Measurements from ENCODE around the gene ELL2. TPM values are rescaled to one million over a fixed set of nuclear protein-coding genes. Genes with fewer than 3 reads are reported as not detected.

The ELL2 gene
- polyA plus RNA-seq, 1 experiment = 58.9 TPM

DNA sequence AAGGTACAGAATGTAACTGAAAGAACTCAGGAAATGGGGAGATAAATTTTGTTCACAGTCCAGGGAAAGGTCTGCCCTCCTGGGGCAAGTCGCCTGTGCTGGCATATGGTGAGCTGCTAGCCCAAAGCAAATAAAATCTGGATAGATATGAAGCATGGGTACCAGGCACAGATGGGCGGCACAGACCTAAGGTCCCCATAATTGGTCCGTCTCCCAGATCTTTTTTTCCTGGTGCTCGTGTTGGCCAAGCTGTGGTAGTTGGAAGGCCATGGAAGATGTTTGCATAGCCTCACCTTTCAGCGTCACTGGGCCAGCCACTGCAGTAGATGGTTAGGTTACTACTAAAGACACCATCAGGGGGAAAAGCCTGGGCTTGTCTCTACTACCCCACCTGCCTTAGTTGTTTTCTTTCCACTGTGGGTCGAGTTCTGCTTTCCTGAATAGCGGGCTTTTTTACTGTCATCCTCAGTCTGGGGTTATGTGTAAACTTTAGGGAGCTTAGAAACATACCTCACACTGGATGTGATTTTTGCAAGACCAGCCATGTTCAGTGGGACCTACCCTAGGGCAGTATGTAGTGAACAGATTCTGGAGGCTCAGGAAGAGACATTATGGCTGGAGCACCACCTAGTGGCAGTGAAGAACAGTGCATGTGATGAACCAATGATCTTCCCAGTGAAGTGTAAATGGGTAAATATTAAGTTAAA, 114.9 kb downstream of the ELL2 start:
- POLR2A ChIA-PET = no interaction called here
- H3K36me3 ChIP-seq (ENCODE audit: control insufficient read depth, insufficient read depth, low read length) = no peaks in the 10 kb centered on the region
- H3K4me3 ChIP-seq (ENCODE audit: low read depth, low read length) = no peak overlapping the region
- no peaks in the 10 kb centered on the region for H3K27me3 ChIP-seq (ENCODE audit: control insufficient read depth, insufficient read depth, low read length)
- TF ChIP-seq, protein P1, sequence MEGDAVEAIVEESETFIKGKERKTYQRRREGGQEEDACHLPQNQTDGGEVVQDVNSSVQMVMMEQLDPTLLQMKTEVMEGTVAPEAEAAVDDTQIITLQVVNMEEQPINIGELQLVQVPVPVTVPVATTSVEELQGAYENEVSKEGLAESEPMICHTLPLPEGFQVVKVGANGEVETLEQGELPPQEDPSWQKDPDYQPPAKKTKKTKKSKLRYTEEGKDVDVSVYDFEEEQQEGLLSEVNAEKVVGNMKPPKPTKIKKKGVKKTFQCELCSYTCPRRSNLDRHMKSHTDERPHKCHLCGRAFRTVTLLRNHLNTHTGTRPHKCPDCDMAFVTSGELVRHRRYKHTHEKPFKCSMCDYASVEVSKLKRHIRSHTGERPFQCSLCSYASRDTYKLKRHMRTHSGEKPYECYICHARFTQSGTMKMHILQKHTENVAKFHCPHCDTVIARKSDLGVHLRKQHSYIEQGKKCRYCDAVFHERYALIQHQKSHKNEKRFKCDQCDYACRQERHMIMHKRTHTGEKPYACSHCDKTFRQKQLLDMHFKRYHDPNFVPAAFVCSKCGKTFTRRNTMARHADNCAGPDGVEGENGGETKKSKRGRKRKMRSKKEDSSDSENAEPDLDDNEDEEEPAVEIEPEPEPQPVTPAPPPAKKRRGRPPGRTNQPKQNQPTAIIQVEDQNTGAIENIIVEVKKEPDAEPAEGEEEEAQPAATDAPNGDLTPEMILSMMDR (IDR thresholded peaks at IDR 0.05; ENCODE audit: insufficient read depth, low read depth, low read length) = peak; percentile 88
- CTCF ChIA-PET = interaction anchor here (0.6 to 9.3 kb wide), 31 partner anchors 9 to 887 kb away, joined by 3 to 176 read pairs (median 3); partner anchors contain the start of genes GLRX and RFESD
- DNase-seq (ENCODE audit: low read depth) = no peak

DNA sequence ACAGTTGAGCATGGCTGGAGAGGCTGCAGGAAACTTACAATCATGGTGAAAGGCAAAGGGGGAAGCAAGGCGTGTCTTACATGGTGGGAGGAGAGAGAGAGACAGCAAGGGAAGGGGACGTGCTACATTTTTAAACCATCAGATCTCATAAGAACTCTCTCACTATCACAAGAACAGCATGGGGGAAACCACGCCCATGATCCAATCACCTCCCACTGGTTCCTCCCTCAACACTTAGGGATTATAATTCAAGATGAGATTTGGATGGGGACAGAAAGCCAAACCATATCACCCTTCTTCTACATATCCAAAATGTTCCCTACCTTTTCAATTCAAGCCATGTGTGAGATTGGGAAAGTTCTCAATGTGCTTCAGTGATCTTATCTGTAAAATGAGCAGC, 116.3 kb downstream of the ELL2 start:
- Histone ChIP-seq H3K36me3 (ENCODE audit: control insufficient read depth, insufficient read depth, low read length) (no peaks in the 10 kb centered on the region), H3K27me3 (ENCODE audit: control insufficient read depth, insufficient read depth, low read length) (no peaks in the 10 kb centered on the region), H3K4me3 (ENCODE audit: low read depth, low read length) (no peak overlapping the region)
- TF ChIP-seq, protein P1 (IDR thresholded peaks at IDR 0.05; ENCODE audit: insufficient read depth, low read depth, low read length) = no peak
- no peak for DNase-seq (ENCODE audit: low read depth)
- POLR2A ChIA-PET = no interaction called here
- CTCF ChIA-PET = interaction anchor here (1.3 to 9.3 kb wide), 7 partner anchors 23 to 201 kb away, joined by 3 to 176 read pairs (median 4); partner anchors contain the start of genes GLRX and RFESD

DNA sequence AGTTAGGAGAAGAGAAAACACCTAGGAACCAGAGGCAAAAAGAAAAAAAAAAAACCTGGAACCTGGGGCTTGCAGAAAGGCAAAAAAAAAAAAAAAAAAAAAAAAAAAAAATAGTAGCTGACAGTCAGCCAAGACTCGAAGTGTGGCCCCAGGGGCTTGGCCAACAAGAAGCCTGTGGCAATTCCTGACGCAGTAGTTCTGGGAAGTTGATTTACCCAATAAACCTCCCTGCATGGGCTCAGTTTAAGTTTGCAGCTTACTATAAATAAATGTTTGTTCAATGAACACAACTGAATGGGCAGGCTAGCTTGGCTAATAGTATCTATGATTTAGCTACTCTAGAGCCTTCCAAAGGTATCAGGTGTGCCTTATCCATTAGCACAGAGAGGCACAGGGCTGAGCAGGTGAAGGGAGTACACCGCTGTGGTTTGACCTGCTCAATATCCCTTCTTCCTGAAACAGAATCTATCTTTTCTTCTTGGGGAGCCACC, 117.9 kb downstream of the ELL2 start:
- no peaks in the 10 kb centered on the region for H3K27me3 ChIP-seq (ENCODE audit: control insufficient read depth, insufficient read depth, low read length)
- ChIA-PET POLR2A (interaction anchor here (0.6 kb wide), 1 partner anchor 408 kb away, joined by 9 read pairs; no protein-coding TSS in a partner anchor), CTCF (interaction anchor here (0.9 to 2.3 kb wide), 7 partner anchors 14 to 200 kb away, joined by 3 to 20 read pairs (median 3); no protein-coding TSS in a partner anchor)
- H3K36me3 ChIP-seq (ENCODE audit: control insufficient read depth, insufficient read depth, low read length) = no peaks in the 10 kb centered on the region
- no peak overlapping the region for H3K4me3 ChIP-seq (ENCODE audit: low read depth, low read length)
- DNase-seq (ENCODE audit: low read depth) = no peak
- TF ChIP-seq, protein P1 (IDR thresholded peaks at IDR 0.05; ENCODE audit: insufficient read depth, low read depth, low read length) = no peak

DNA sequence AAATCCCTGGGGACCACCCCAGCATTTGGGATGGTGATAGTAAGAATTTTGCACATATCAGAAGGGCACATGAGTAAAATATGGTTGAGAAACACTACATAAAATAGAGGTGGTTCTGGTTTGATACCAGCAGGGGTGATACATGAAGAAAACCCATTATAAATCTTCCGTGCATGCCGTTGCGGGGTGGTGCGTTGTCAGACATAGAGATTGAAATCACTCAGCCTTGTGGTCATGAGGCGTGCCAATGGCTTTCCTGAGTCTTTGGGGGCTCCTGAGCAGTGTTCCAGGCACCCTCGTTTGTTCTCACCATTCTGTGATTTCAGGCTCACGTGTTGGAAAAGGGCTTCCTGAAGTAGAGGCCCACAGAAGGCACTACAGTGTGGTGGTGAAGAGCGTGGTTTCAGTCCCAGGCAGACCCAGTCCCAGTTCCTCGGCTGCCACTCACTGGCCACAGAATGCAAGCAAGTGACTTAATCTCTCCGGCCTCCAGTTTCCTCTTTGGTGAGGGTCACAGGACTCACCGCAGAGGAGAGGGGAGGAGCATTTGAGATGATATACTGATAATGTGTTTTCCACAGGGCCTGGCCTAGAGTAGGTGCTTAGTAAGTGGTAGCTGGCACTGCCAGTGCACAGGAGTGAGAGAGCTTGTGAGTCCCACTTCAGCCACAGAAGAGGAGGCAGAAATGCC, 118.7 kb downstream of the ELL2 start:
- DNase-seq (ENCODE audit: low read depth) = no peak
- CTCF ChIA-PET = interaction anchor here (0.9 to 2.3 kb wide), 6 partner anchors 15 to 199 kb away, joined by 3 to 20 read pairs (median 3); partner anchors contain the start of gene RFESD
- H3K4me3 ChIP-seq (ENCODE audit: low read depth, low read length) = no peak overlapping the region
- TF ChIP-seq, protein P1 (IDR thresholded peaks at IDR 0.05; ENCODE audit: insufficient read depth, low read depth, low read length) = no peak
- POLR2A ChIA-PET = no interaction called here
- no peaks in the 10 kb centered on the region for H3K36me3 ChIP-seq (ENCODE audit: control insufficient read depth, insufficient read depth, low read length)
- H3K27me3 ChIP-seq (ENCODE audit: control insufficient read depth, insufficient read depth, low read length) = no peaks in the 10 kb centered on the region

Data from BJ (cell line).